Measurements from ENCODE around the gene TMEM88. TPM values are rescaled to one million over a fixed set of nuclear protein-coding genes. Genes with fewer than 3 reads are reported as not detected.

The TMEM88 gene
- total and polyA plus RNA-seq, 2 experiments from 2014 or later, result not detected

- Histone ChIP-seq H3K27me3 (replicated peaks; ENCODE audit: insufficient read depth) (no peaks in the 10 kb centered on the region), H3K9me2 (ENCODE audit: insufficient read depth) (no peaks in the 10 kb centered on the region), H3K4me3 (no peak overlapping the region), H3K27ac (no peak overlapping the region), H2AFZ (no peak overlapping the region), H3F3A (ENCODE audit: insufficient read depth) (peaks cover 6% of the 10 kb centered on the region; the same call in 1 of the 2 replicates), H3K79me2 (ENCODE audit: insufficient read depth) (no peaks in the 10 kb centered on the region), H4K20me1 (ENCODE audit: insufficient read depth) (no peaks in the 10 kb centered on the region), H3K4me2 (ENCODE audit: unreplicated experiment) (no peak overlapping the region), H3K36me3 (ENCODE audit: low read depth) (0 out of 2 replicates have a peak, but pooled peaks cover 11% of the 10 kb centered on the region), H3K9ac (no peak overlapping the region; the same call in 1 of the 2 replicates), H3K4me1 (ENCODE audit: insufficient read depth) (peaks cover 6% of the 10 kb centered on the region; the same call in 1 of the 2 replicates), H3K9me3 (ENCODE audit: low read depth) (no peaks in the 10 kb centered on the region)
- DNase-seq, result no peak
- 54 to 56% methylated on average over 3 of the region's 3 CpGs for WGBS, 2 experiments (ENCODE audit: low coverage in 1 of 2, low lambda C conversion rate in 2 of 2, missing lambda C conversion rate in 2 of 2)
- in situ Hi-C loops (cut with MboI), result no loop called here
- TF ChIP-seq EZH2 (IDR thresholded peaks at IDR 0.05; ENCODE audit: insufficient read depth, poor library complexity, severe bottlenecking), result no peak
- TF ChIP-seq EZH2phosphoT487 (IDR thresholded peaks at IDR 0.05; ENCODE audit: insufficient read depth, low read depth), result no peak
These were observed 25.4 kb downstream of the TMEM88 start for GRCh38 chr17:7880076-7880868.

GRCh38 chr17:7881276-7882054, 26.6 kb downstream of the TMEM88 start:
- TF ChIP-seq EZH2 (IDR thresholded peaks at IDR 0.05; ENCODE audit: insufficient read depth, poor library complexity, severe bottlenecking), result no peak
- no peak for TF ChIP-seq EZH2phosphoT487 (IDR thresholded peaks at IDR 0.05; ENCODE audit: insufficient read depth, low read depth)
- WGBS, 2 experiments (ENCODE audit: low coverage in 1 of 2, low lambda C conversion rate in 2 of 2, missing lambda C conversion rate in 2 of 2), result 63 to 65% methylated on average over 7 of the region's 7 CpGs
- Histone ChIP-seq H3K4me3 (no peak overlapping the region), H3K9me3 (ENCODE audit: low read depth) (no peaks in the 10 kb centered on the region), H3K9ac (no peak overlapping the region), H3K27ac (no peak overlapping the region), H3K4me2 (ENCODE audit: unreplicated experiment) (no peak overlapping the region), H3K4me1 (ENCODE audit: insufficient read depth) (peaks cover 7% of the 10 kb centered on the region; the same call in 1 of the 2 replicates), H3K36me3 (ENCODE audit: low read depth) (0 out of 2 replicates have a peak, but pooled peaks cover 8% of the 10 kb centered on the region), H3K9me2 (ENCODE audit: insufficient read depth) (no peaks in the 10 kb centered on the region), H3F3A (ENCODE audit: insufficient read depth) (peaks cover 12% of the 10 kb centered on the region), H3K79me2 (ENCODE audit: insufficient read depth) (no peaks in the 10 kb centered on the region), H2AFZ (no peak overlapping the region), H3K27me3 (replicated peaks; ENCODE audit: insufficient read depth) (no peaks in the 10 kb centered on the region), H4K20me1 (ENCODE audit: insufficient read depth) (no peaks in the 10 kb centered on the region)
- in situ Hi-C loops (cut with MboI), result no loop called here
- DNase-seq, result no peak

DNA sequence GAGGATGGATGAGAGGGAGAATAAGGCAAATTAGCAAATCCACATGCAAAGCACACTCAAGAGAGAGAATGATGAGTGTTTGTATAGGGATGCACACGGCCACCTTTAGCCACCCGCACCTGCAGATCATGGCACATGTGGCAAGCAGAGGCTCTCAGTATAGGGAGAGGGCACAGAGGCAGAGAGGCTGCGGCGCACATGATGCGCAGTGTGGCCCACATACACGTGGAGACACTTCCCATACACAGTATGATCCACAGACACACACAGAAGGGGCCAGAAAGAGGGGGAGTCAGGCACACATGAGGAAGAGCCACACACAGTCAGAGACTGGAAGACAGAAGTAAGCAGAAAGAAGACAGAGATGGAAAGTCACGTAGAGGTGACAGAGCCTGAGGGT, 27.2 kb downstream of the TMEM88 start:
- H3K27ac ChIP-seq, result no peak overlapping the region

GRCh38 chr17:7882629-7883028, 27.8 kb downstream of the TMEM88 start:
- no peaks in the 10 kb centered on the region for H3K27me3 ChIP-seq (replicated peaks; ENCODE audit: insufficient read depth)
- 0 out of 2 replicates have a peak, but pooled peaks cover 3% of the 10 kb centered on the region for H3K36me3 ChIP-seq (ENCODE audit: low read depth)
- TF ChIP-seq EZH2 (IDR thresholded peaks at IDR 0.05; ENCODE audit: insufficient read depth, poor library complexity, severe bottlenecking) (no peak), EZH2phosphoT487 (IDR thresholded peaks at IDR 0.05; ENCODE audit: insufficient read depth, low read depth) (no peak)
- 98% methylated on average over 3 of the region's 3 CpGs for WGBS, 2 experiments (ENCODE audit: low coverage in 1 of 2, low lambda C conversion rate in 2 of 2, missing lambda C conversion rate in 2 of 2)
- H3K4me3 ChIP-seq, result no peak overlapping the region
- in situ Hi-C loops (cut with MboI), result no loop called here
- no peak overlapping the region for H3K4me2 ChIP-seq (ENCODE audit: unreplicated experiment)
- no peak overlapping the region for H2AFZ ChIP-seq
- no peak overlapping the region for H3K27ac ChIP-seq
- no peaks in the 10 kb centered on the region for H3K9me3 ChIP-seq (ENCODE audit: low read depth)
- no peak for DNase-seq
- H3K9me2 ChIP-seq (ENCODE audit: insufficient read depth), result no peaks in the 10 kb centered on the region
- no peak overlapping the region for H3K9ac ChIP-seq
- no peaks in the 10 kb centered on the region for H4K20me1 ChIP-seq (ENCODE audit: insufficient read depth)
- peaks cover 20% of the 10 kb centered on the region for H3F3A ChIP-seq (ENCODE audit: insufficient read depth)
- no peaks in the 10 kb centered on the region for H3K79me2 ChIP-seq (ENCODE audit: insufficient read depth)
- H3K4me1 ChIP-seq (ENCODE audit: insufficient read depth), result peaks cover 16% of the 10 kb centered on the region

More for the DNA sequence above, 27.2 kb downstream of the TMEM88 start:
- WGBS, 2 experiments (ENCODE audit: low coverage in 1 of 2, low lambda C conversion rate in 2 of 2, missing lambda C conversion rate in 2 of 2), result 96 to 97% methylated on average over 7 of the region's 7 CpGs
- H3K4me1 ChIP-seq (ENCODE audit: insufficient read depth), result peaks cover 13% of the 10 kb centered on the region; the same call in 1 of the 2 replicates
- in situ Hi-C loops (cut with MboI), result no loop called here
- no peaks in the 10 kb centered on the region for H3K9me3 ChIP-seq (ENCODE audit: low read depth)
- H3K36me3 ChIP-seq (ENCODE audit: low read depth), result 0 out of 2 replicates have a peak, but pooled peaks cover 8% of the 10 kb centered on the region
- H3K4me3 ChIP-seq, result no peak overlapping the region
- H3K27me3 ChIP-seq (replicated peaks; ENCODE audit: insufficient read depth), result no peaks in the 10 kb centered on the region
- TF ChIP-seq EZH2phosphoT487 (IDR thresholded peaks at IDR 0.05; ENCODE audit: insufficient read depth, low read depth) (no peak), EZH2 (IDR thresholded peaks at IDR 0.05; ENCODE audit: insufficient read depth, poor library complexity, severe bottlenecking) (no peak)
- H3K79me2 ChIP-seq (ENCODE audit: insufficient read depth), result no peaks in the 10 kb centered on the region
- no peaks in the 10 kb centered on the region for H4K20me1 ChIP-seq (ENCODE audit: insufficient read depth)
- no peak overlapping the region for H3K9ac ChIP-seq
- H3K9me2 ChIP-seq (ENCODE audit: insufficient read depth), result no peaks in the 10 kb centered on the region
- H3K4me2 ChIP-seq (ENCODE audit: unreplicated experiment), result no peak overlapping the region
- no peak for DNase-seq
- H2AFZ ChIP-seq, result no peak overlapping the region
- peaks cover 18% of the 10 kb centered on the region for H3F3A ChIP-seq (ENCODE audit: insufficient read depth)
